GM11168 (cell line): Measurements from ENCODE around the gene PLXNB2.

ENCODE experiments used
- in situ Hi-C: fragments of 300-500 bp; cut with MboI; formaldehyde crosslinking; loops from one replicate; pipeline ENCODE4 v1.12.0; 2022; ENCODE audit warnings: low sequenced_read_pairs; ENCODE audit not compliant: unreplicated experiment

Gene PLXNB2

GRCh38 chr22:50257451-50258360, 49.7 kb downstream of the PLXNB2 start:
- in situ Hi-C loops = loop anchor here (5.0 kb wide), 1 partner anchor 85 kb away; the partner anchor contains the start of gene PPP6R2

DNA sequence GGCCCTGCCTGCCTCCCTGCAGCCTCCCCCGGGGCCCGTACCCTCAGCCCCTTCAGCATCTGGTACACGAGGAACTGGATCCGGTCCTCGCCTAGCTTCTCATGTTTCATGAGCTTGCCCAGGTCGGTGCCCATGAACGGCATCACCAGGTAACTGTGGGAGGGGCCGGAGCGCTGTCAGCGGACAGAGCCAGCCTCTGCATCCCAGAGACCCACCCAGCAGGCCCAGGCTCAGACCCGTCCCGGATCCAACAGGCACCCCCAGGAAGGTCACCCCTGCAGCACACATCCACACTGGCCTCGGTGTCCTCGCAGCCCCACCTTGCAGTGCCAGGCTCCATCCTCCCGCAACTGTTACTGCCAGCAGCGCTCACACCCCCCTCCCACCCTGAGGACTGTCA, 50.4 kb downstream of the PLXNB2 start:
- in situ Hi-C loops = loop anchor here (5.0 kb wide), 1 partner anchor 85 kb away; the partner anchor contains the start of gene PPP6R2

DNA sequence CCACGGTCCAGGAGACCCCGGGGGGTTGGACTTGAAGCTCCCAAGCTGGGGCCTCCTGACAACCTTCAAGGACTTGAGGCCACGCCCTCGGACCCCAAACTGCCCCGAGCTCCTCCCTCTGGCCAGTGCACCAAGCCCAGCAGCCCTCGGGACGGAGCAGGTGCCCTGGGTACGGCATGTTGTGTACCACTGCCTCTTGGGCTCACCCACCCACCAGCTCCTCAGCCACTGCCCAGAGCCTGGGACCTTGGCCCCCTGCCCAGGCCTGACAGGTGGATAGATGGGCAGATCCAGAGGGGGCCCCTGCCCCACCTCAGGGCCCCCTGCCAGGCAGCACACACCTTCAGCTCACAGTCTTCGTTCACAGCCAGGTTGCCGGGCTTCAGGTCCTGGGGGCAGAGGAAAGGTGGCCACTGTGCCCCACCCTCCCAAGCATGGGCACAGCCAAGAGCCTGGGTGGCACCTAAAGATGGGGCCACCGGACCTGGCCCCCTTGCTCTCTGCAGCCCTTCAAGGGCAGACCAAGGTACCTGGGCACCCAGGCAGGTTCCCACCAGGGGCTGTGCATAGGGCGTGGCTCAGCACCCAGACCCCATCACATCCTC, 51.1 kb downstream of the PLXNB2 start:
- in situ Hi-C loops = loop anchor here (5.0 kb wide), 1 partner anchor 86 kb away; the partner anchor contains the start of gene PPP6R2

DNA sequence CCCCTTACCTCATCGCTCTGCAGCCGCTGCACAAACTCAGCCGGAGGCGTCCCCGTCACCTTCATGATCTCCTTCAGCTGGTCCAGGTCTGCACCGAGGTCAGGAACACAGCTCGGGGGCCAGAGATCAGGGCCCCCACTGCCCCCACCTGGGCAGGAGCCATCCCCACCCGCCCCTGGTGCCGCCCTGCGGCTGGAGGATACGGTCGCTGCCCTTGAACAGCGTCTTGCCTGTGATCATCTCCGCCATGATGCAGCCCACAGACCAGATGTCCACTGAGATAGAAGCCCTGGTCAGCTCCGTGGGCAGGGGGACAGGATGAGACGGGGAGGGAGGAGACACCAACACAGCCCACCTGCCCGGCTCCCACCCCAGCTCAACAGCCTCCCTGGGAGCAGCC, 51.8 kb downstream of the PLXNB2 start:
- in situ Hi-C loops = loop anchor here (5.0 kb wide), 1 partner anchor 87 kb away; the partner anchor contains the start of gene PPP6R2

- in situ Hi-C loops = loop anchor here (5.0 kb wide), 1 partner anchor 87 kb away; the partner anchor contains the start of gene PPP6R2
Measured at GRCh38 chr22:50255099-50255498, 52.3 kb downstream of the PLXNB2 start.

DNA sequence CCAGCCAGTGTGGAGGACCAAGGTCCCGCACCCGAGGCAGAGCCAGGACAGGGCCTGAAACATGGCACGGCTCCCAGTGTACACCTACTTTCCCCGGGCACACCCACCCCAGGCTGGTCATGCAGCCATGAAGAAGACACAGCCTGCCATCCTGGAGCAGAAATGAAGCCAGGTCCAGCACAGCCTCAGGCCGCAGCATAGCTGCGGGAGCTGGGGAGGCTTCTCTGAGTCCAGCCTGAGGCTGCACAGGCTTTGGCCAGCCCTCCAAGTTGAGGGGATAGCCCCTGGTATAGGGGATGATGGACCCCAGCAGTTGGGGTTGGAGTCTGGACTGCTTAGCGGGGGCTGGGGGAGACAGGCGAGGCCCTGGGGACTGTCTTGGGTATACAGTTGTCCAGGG, 53.5 kb downstream of the PLXNB2 start:
- in situ Hi-C loops = no loop called here

DNA sequence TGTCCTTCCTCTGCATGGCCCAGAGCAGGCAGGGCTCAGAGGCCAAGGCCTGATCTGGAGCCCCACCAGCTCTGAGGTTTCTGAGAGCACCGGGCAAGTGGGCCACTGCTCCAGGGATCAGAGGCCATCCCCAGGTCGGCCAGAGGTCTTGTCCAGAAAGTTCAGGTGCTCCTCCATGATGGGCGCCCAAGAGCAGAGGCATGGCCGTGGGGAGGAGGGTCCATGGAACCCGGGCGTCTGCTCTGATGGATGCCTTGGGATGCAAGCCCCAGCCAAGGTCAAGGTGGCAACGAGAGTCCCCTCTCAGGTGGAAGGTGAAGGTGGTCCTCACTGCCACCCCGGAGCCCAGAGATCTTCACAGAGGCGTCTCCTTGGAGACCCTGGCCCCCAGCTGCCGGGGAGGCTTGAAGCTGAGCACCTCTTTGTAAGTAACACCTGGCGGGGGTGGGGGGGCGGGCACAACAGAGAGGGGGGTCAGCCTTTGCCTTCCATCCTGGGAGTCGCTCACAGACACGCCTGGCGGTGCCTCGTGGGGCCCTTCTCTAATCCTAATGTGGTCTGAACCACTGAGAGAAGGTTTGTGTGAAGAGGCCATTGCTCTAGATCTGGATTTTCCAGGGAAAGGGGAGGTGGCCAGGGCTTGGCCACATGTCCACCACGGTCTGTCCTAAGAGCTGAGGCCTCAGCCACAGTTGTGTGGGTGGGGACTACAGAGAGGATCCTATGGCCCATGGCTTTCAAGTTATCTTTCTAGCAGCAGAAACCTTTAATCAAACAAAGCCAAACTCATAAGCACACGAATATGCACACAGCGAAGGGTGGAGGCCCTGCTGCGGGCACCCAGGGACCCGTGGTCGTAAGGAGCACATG, 54.2 kb downstream of the PLXNB2 start:
- in situ Hi-C loops = no loop called here

- in situ Hi-C loops = no loop called here
Measured at GRCh38 chr22:50252082-50253045, 55.1 kb downstream of the PLXNB2 start.

GRCh38 chr22:50251477-50252081, 55.9 kb downstream of the PLXNB2 start:
- in situ Hi-C loops = no loop called here

DNA sequence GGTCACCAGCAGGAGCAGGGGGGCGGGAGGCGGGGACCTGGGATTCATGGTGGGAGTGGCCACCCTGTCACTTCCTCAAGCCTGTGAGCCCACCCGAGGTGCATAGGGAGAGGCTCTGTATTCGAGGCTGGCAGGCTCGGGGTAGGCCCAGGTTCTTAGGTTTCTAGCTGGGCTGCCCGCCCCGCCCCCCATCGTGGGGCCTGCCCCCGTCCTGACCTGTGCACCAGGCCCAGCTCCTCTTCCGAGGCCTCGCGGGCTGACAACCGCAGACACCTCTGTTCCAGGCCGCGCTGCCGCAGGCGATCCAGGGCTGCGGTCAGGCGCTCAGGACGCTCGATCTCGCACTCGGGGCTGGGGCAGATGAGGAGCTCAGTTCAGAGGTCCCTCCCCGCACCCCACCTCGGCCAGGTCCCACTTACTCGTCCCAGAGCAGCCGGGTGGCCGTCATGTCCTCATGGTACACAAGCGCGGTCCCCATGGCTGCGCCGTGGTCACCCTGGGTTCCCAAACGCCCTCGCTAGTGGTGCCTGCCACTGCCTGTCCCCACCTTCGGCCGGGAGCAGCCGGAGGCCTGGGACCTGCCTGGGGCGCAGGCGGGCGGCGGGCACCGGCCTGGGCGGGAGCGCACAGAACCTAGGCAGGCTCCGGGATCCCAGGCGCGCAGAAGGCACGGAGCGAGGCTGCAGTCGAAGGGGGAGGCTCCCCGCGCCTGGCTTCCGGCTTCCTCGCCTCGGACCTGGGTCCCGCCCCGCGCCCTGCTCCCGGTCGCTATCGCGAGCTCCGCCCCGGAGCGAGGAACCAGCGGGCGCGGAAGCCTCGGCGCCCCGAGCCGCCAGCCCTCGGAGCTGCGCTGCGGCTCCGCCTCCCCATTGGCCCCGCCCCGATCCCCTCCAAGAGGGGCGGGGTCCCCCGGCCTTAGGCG, 56.6 kb downstream of the PLXNB2 start, which contains the start of gene HDAC10:
Gene HDAC10, minus strand, starts transcription at position 711 of the 922 bp plus-strand sequence. Its CDS starts 233 bp downstream, at position 478.
- in situ Hi-C loops = no loop called here

- in situ Hi-C loops = no loop called here
Measured at GRCh38 chr22:50250249-50250554, 57.2 kb downstream of the PLXNB2 start.

DNA sequence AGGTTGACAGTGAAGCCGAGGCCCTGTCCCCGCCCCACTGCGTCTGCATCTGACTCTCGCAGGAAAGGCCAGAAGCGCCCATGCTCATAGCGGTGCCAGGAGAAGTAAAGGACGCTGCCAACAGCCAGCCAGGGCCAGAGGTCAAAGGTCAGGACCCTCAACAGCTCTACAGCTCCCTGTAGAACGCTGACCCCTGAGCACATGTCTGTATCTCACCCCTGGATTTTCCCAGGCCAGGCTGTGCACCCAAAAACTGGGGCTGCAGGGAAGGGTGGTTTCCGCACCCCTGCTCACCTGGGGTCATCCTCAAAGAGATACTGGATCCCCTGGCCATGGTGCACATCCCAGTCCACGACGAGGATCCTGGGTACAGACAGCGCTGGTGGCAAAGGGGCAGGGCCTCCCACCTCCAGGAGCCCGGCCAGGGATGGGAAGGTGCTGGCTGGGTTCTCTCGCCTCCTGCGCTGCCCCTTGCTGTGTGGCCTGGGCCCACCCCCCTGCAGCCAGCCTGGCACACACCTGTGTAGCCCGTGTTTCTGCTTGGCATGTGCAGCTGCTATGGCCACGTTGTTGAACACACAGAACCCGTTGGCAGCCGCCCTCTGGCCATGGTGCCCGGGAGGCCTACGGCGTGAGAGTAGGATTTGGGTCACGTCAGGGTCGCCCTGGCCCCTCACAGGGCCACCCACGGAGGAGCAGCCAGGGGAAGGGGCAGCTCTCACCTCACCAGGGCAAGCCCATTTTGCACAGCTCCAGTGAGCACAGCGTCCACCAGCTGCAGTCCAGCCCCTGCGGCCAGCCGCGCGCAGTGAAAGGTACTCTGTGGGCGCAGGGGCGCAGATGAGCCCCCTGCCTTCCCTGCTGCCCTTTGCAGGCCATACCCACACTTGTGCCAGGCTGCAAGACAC, 57.9 kb downstream of the PLXNB2 start:
- in situ Hi-C loops = no loop called here

- in situ Hi-C loops = no loop called here
Measured at GRCh38 chr22:50248196-50249081, 59.0 kb downstream of the PLXNB2 start.

DNA sequence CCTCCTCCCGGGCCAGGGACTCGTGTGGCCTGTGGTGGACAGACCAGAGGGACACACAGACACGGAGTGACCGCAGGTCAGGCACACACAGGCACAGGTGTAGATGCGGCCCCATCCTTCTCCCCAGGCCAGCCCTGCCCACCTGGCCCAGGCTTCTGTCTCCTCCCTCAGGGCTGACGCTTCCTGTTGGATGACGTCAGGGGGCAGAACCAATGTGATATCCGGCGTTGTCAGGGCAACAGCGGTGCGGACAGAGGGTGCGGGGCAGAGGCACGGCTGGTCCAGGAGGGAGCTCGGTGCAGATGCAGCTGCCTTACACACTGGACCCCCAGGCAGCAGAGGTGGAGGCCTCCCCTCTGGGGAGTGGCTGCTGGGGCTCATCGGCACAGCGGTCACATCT, 59.7 kb downstream of the PLXNB2 start:
- in situ Hi-C loops = no loop called here

GRCh38 chr22:50246242-50247175, 60.9 kb downstream of the PLXNB2 start:
- in situ Hi-C loops = no loop called here
